ENCODE data around the gene NARF. TPM values are rescaled to one million over a fixed set of nuclear protein-coding genes. Genes with fewer than 3 reads are reported as not detected.

The NARF gene
- total and polyA plus RNA-seq, 9 donors, result 29.6 to 52.7 (median 47.5) TPM

DNA sequence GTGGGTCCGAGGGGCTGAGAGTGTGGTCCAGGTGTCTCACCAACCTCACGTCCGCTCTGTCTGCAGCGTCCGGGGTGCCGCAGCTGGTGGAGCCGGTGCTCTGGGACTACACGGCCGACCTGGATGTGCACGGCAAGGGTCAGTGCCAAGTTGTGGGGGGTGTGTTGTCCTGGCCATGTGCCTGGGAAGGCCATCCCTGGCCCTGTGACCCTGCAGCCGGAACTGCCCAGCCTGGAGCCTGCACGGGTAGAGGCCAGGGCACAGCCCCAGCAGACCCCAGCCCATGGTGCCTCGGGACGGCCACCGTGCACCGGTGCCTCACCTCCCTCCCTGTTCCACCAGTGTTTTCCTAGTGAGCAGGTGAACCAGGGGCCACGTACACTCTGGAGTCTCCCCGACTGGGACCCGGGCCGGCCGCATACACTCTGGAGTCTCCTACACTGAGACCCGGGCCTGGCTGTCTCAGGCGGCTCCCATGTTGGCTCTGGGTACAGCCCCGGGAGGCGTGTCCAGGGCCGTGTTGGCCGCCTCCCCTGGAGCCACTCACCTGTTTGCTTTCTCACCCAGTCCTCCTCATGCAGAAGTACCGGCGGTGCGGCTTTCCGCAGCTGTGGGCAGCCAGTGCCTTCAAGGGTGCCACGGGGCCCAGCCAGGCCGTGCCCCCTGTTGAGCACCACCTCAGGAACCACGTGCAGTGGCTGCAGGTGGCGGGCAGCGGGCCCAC, 21.8 kb upstream of the NARF start:
- no peaks in the 10 kb centered on the region for H3K27me3 ChIP-seq
- intact Hi-C loops (cut with DNase I), result no loop called here
- H3K4me1 ChIP-seq (ENCODE audit: insufficient read depth), result no peaks in the 10 kb centered on the region
- H3K9me3 ChIP-seq, result no peaks in the 10 kb centered on the region
- no peak overlapping the region for H3K4me3 ChIP-seq
- TF ChIP-seq, protein P1, sequence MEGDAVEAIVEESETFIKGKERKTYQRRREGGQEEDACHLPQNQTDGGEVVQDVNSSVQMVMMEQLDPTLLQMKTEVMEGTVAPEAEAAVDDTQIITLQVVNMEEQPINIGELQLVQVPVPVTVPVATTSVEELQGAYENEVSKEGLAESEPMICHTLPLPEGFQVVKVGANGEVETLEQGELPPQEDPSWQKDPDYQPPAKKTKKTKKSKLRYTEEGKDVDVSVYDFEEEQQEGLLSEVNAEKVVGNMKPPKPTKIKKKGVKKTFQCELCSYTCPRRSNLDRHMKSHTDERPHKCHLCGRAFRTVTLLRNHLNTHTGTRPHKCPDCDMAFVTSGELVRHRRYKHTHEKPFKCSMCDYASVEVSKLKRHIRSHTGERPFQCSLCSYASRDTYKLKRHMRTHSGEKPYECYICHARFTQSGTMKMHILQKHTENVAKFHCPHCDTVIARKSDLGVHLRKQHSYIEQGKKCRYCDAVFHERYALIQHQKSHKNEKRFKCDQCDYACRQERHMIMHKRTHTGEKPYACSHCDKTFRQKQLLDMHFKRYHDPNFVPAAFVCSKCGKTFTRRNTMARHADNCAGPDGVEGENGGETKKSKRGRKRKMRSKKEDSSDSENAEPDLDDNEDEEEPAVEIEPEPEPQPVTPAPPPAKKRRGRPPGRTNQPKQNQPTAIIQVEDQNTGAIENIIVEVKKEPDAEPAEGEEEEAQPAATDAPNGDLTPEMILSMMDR (IDR thresholded peaks at IDR 0.05), result no peak
- TF ChIP-seq EP300 (IDR thresholded peaks at IDR 0.05) (no peak), POLR2A (IDR thresholded peaks at IDR 0.05) (no peak)
- no peak for DNase-seq
- H3K36me3 ChIP-seq, result no peaks in the 10 kb centered on the region
- 81 to 85% (median 82%) methylated on average over 30 to 36 of the region's 36 CpGs for WGBS, 3 donors
- H3K27ac ChIP-seq, result no peak overlapping the region

DNA sequence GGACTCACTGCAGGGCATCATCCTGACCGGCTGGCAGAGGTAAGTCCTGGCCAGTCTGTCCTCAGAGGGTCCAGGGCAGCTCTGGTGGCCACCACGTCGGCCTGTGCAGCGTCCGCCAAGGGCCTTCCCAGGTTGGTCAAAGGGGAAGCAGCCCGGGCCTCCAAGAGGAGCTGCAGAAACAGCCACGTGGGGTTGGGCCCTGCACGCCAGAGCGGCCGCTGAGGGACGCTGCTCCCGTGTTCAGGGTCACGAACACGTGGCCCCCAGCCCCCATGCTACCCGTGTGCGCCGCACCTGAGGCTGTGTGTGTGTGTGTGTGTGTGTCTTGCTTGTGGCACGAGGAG, 21.2 kb upstream of the NARF start:
- Histone ChIP-seq H3K9me3 (no peaks in the 10 kb centered on the region), H3K27me3 (no peaks in the 10 kb centered on the region), H3K36me3 (no peaks in the 10 kb centered on the region), H3K27ac (no peak overlapping the region), H3K4me3 (no peak overlapping the region), H3K4me1 (ENCODE audit: insufficient read depth) (no peaks in the 10 kb centered on the region)
- intact Hi-C loops (cut with DNase I), result no loop called here
- WGBS, 3 donors, result 82 to 86% (median 85%) methylated on average over 18 of the region's 18 CpGs
- no peak for TF ChIP-seq EP300 (IDR thresholded peaks at IDR 0.05)
- TF ChIP-seq, protein P1 (IDR thresholded peaks at IDR 0.05), result no peak
- no peak for TF ChIP-seq POLR2A (IDR thresholded peaks at IDR 0.05)
- peak in 1 of 5 donors; percentile 25 for DNase-seq

DNA sequence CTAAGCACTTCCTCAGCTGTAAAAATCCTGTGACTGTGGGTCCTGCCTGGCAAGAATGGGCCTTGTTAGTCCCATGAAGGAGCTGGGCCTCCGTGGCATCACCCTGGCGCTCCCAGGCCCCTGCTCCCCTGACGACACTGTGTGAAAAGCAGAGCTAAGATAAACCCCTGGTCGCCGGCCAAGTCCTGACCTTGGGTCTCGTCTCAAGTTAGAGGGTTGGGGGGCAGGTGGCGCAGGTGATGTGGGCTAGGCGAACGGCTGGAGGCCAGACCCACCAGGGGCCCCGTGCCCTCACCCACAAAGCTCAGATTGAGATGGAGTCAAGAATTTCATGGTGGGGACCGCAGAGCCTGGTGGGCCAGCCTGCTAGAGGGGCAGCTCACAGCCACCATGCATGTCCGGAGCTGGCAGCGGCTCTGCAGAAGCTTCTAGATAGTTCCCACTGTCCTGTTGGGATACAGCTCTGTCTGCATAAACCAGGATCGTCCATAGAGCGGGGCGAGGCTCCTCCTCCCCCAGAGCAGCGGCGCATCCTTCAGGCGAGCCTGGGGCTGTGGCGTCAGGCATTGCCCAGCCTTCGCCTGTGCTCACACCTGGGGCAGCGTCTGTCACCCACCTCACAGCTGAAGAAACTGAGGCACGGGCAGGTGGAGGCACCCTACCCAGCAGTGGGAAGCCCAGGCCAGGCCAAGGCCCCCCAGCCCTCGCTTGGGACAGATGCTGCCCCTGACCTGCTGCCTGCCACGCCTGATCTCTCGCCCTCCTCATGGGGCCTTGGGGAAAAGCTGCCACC, 19.9 kb upstream of the NARF start:
- intact Hi-C loops (cut with DNase I), result no loop called here
- no peak for DNase-seq

DNA sequence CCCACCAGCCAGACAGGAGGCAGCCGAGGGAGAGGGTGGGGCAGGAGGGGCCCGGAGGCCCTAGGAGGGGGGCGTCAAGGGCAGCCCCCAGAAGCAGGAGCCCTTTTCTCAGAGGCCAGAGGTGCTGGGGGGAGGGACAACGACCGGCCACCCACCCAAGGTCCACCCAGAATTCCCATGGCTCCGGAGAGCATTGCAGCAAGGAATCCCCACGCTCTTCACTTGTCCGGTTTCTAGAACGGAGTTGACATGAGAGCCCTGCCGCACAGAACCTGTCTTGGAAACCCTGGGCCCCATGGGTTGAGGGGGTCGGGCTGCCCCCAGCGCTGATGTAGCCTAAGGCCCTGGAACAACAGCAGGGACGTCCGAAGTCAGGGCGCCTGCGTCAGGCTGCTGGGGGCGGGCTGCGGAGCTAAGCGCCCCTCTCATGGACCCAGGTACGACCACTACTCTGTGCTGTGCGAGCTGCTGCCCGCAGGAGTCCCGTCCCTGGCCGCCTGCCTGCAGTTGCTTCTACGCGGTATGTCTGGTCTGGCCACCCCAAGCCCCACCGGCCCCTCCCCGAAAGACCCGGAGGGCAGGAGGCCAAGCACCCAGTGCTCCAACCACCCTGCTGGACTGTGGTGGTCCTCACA, 19.2 kb upstream of the NARF start:
- Histone ChIP-seq H3K4me1 (ENCODE audit: insufficient read depth) (peaks cover 7% of the 10 kb centered on the region), H3K9me3 (no peaks in the 10 kb centered on the region), H3K36me3 (no peaks in the 10 kb centered on the region), H3K27me3 (no peaks in the 10 kb centered on the region), H3K27ac (no peak overlapping the region), H3K4me3 (no peak overlapping the region)
- TF ChIP-seq, protein P1 (IDR thresholded peaks at IDR 0.05), result no peak
- TF ChIP-seq POLR2A (IDR thresholded peaks at IDR 0.05) (no peak), EP300 (IDR thresholded peaks at IDR 0.05) (no peak)
- WGBS, 3 donors, result 83 to 88% (median 84%) methylated on average over 25 to 29 of the region's 29 CpGs
- intact Hi-C loops (cut with DNase I), result no loop called here
- DNase-seq, result peak in 1 of 5 donors; percentile 27

More for the DNA sequence above, 19.9 kb upstream of the NARF start:
- Histone ChIP-seq H3K9me3 (no peaks in the 10 kb centered on the region), H3K27me3 (no peaks in the 10 kb centered on the region), H3K36me3 (no peaks in the 10 kb centered on the region), H3K27ac (no peak overlapping the region), H3K4me1 (ENCODE audit: insufficient read depth) (peaks cover 3% of the 10 kb centered on the region), H3K4me3 (no peak overlapping the region)
- WGBS, 3 donors, result 76 to 83% (median 78%) methylated on average over 25 to 26 of the region's 26 CpGs
- TF ChIP-seq POLR2A (IDR thresholded peaks at IDR 0.05), result no peak
- TF ChIP-seq, protein P1 (IDR thresholded peaks at IDR 0.05), result no peak
- no peak for TF ChIP-seq EP300 (IDR thresholded peaks at IDR 0.05)
